Gastrocnemius medialis (tissue), 4 donors: ENCODE measurements around the gene FRMD4B.

Source experiments
- POLR2A ChIP-seq, 2 donors: fragments of 450-650 bp; IDR thresholded peaks; one replicate each; pipeline ENCODE4 v1.6.1; 2017; ENCODE audit warnings: antibody characterized with exemption in 2 of 2, mild to moderate bottlenecking in 2 of 2, moderate library complexity in 2 of 2
- TF ChIP-seq, protein P1 (sequence below), 5 experiments: fragments of 450-650 bp in 3 of 5; fragments of 200-600 bp in 2 of 5; sonication (generic) in 2 of 5; IDR thresholded peaks in 4 of 5; conservative IDR thresholded peaks in 1 of 5; 1 replicate in 4 of 5; 2 replicates in 1 of 5; pipeline ENCODE4 v1.5.1; 2016 to 2019; ENCODE audit warnings: antibody characterized with exemption in 5 of 5, mild to moderate bottlenecking in 3 of 5, moderate library complexity in 3 of 5

DNA sequence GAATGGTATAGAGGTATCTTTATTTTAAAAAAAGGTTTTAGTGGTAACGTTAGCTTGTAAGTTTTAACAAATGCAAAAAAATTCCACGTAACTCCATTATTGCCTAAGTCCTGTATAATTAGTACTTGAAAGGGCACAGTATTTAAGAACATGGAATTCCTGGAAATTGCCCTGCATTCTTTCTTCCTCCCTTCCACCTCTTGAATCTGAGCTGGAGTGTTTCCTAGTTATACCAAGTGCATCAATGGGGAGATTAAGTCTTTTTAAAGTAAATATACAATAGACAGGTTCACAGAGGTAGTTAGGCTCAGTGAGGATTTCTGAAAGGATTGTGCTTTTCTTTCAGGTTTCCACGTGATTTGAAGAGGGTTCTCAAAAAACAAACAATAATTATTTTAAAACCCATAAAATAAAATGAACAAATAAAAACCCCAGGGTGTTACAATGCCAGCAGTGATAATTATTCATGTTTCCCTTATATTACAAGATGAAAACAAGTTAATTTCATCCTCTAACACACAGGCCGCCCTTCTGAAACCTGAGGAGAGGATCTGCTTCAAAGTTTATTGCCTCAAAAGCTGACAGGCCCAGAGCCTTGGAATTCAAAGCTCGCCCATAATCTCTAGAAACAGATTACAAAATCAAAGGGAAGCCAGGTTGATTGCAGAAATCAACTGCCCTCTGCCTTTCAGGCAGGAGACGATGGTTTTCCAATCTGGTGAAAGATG is 134.6 kb downstream of the FRMD4B start:
- TF ChIP-seq, protein P1, sequence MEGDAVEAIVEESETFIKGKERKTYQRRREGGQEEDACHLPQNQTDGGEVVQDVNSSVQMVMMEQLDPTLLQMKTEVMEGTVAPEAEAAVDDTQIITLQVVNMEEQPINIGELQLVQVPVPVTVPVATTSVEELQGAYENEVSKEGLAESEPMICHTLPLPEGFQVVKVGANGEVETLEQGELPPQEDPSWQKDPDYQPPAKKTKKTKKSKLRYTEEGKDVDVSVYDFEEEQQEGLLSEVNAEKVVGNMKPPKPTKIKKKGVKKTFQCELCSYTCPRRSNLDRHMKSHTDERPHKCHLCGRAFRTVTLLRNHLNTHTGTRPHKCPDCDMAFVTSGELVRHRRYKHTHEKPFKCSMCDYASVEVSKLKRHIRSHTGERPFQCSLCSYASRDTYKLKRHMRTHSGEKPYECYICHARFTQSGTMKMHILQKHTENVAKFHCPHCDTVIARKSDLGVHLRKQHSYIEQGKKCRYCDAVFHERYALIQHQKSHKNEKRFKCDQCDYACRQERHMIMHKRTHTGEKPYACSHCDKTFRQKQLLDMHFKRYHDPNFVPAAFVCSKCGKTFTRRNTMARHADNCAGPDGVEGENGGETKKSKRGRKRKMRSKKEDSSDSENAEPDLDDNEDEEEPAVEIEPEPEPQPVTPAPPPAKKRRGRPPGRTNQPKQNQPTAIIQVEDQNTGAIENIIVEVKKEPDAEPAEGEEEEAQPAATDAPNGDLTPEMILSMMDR (IDR thresholded peaks at IDR 0.05 in 4 of 5, conservative IDR thresholded peaks at IDR 0.05 in 1 of 5): no peak
- TF ChIP-seq POLR2A (IDR thresholded peaks at IDR 0.05): no peak
